ENCODE results near the gene RAET1L. TPM values are rescaled to one million over a fixed set of nuclear protein-coding genes. Genes with fewer than 3 reads are reported as not detected.

The RAET1L gene
- total and polyA plus RNA-seq, 12 donors = not detected

- DNase-seq = peak in 1 of 7 donors; percentile 24
- H3K27me3 ChIP-seq = peaks cover 45% of the 10 kb centered on the region
- TF ChIP-seq POLR2A (IDR thresholded peaks at IDR 0.05) (no peak), CTCF (IDR thresholded peaks at IDR 0.05) (no peak)
- no peaks in the 10 kb centered on the region for H3K9me3 ChIP-seq (replicated peaks in 1 of 3)
- H3K4me1 ChIP-seq (replicated peaks in 1 of 2) = no peaks in the 10 kb centered on the region
- 14 to 23% (median 19%) methylated on average over 9 of the region's 9 CpGs for WGBS, 4 donors
- no peak overlapping the region for H3K4me3 ChIP-seq
- intact Hi-C loops (cut with DNase I) = no loop called here
- H3K36me3 ChIP-seq (replicated peaks in 1 of 2) = no peaks in the 10 kb centered on the region
- H3K27ac ChIP-seq = no peak overlapping the region
Observed at GRCh38 chr6:149983145-149983544, 42.2 kb downstream of the RAET1L start.

GRCh38 chr6:149979293-149979692 is 46.0 kb downstream of the RAET1L start:
- intact Hi-C loops (cut with DNase I) = no loop called here
- Histone ChIP-seq H3K27me3 (peaks cover 7% of the 10 kb centered on the region), H3K9me3 (replicated peaks in 1 of 3) (no peaks in the 10 kb centered on the region), H3K27ac (no peak overlapping the region), H3K4me1 (replicated peaks in 1 of 2) (no peaks in the 10 kb centered on the region), H3K4me3 (no peak overlapping the region), H3K36me3 (replicated peaks in 1 of 2) (no peaks in the 10 kb centered on the region)
- TF ChIP-seq POLR2A (IDR thresholded peaks at IDR 0.05) = no peak
- no peak for TF ChIP-seq CTCF (IDR thresholded peaks at IDR 0.05)
- 60 to 80% (median 78%) methylated on average over 6 of the region's 6 CpGs for WGBS, 4 donors
- peak in 1 of 7 donors; percentile 24 for DNase-seq

GRCh38 chr6:149978610-149979009 is 46.7 kb downstream of the RAET1L start:
- Histone ChIP-seq H3K4me1 (replicated peaks in 1 of 2) (no peaks in the 10 kb centered on the region), H3K9me3 (replicated peaks in 1 of 3) (no peaks in the 10 kb centered on the region), H3K27ac (no peak overlapping the region), H3K36me3 (replicated peaks in 1 of 2) (no peaks in the 10 kb centered on the region), H3K4me3 (no peak overlapping the region), H3K27me3 (peaks cover 7% of the 10 kb centered on the region)
- intact Hi-C loops (cut with DNase I) = no loop called here
- DNase-seq = peak in 1 of 7 donors; percentile 33
- TF ChIP-seq CTCF (IDR thresholded peaks at IDR 0.05) (no peak), POLR2A (IDR thresholded peaks at IDR 0.05) (no peak)

- no peaks in the 10 kb centered on the region for H3K4me1 ChIP-seq (replicated peaks in 1 of 2)
- intact Hi-C loops (cut with DNase I) = no loop called here
- H3K27ac ChIP-seq = no peak overlapping the region
- H3K27me3 ChIP-seq = peaks cover 2% of the 10 kb centered on the region
- TF ChIP-seq POLR2A (IDR thresholded peaks at IDR 0.05) (no peak), CTCF (IDR thresholded peaks at IDR 0.05) (no peak)
- no peaks in the 10 kb centered on the region for H3K36me3 ChIP-seq (replicated peaks in 1 of 2)
- WGBS, 4 donors = 56 to 87% (median 84%) methylated on average over 2 to 4 of the region's 4 CpGs
- no peaks in the 10 kb centered on the region for H3K9me3 ChIP-seq (replicated peaks in 1 of 3)
- DNase-seq = peak in 1 of 7 donors; percentile 20
- no peak overlapping the region for H3K4me3 ChIP-seq
Observed at GRCh38 chr6:149977221-149977620, 48.1 kb downstream of the RAET1L start.

Measured in adrenal gland (tissue), 12 donors.